ENCODE results near the gene EML4.

EML4 gene

DNA sequence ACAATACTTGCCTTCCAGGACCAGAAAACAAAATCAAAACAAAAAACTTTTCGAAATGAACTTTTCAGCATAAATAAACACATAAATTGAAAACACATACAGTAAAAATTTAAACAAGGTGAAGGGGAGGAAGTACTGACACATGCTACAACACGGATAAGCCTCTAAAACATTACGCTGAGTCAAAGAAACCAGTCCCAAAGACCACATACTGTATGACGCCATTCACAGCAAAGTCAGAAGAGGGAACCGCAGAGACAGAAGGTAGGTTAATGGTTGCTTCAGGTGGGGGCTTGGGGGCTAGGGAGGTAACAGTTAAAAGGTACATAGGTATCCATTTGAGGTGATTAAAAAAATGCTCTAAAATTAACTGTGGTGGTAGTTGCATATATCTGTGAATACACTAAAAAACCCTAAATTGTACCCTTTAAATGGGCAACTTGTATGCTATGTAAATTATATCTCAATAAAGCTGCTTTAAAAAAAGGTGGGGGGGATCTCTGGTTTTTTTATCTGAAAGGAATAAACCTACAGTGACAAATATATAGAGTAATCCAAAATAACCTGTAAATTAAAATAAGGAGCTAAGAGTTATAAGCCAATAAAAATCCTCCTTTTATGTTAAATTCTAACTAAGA, 184.8 kb downstream of the EML4 start:
- H3K9me3 ChIP-seq (ENCODE audit: control insufficient read depth in 2 of 2, low read length in 2 of 2): no peaks in the 10 kb centered on the region
- H3K4me1 ChIP-seq (ENCODE audit: control insufficient read depth, insufficient read depth, low read length): peaks cover 4% of the 10 kb centered on the region
- no peak overlapping the region for H3K4me3 ChIP-seq (ENCODE audit: low read length in 2 of 2)
- H3K27ac ChIP-seq (ENCODE audit: low read length): no peak overlapping the region
- peaks cover 6 to 9% of the 10 kb centered on the region in 2 donors for H3K36me3 ChIP-seq (ENCODE audit: control insufficient read depth in 2 of 2, insufficient read depth in 2 of 2, low read length in 2 of 2)
- H3K27me3 ChIP-seq (ENCODE audit: control insufficient read depth in 1 of 2, insufficient read depth in 2 of 2, low read length in 2 of 2): no peaks in the 10 kb centered on the region
- H3K9ac ChIP-seq (ENCODE audit: low read length in 2 of 2): no peak overlapping the region

DNA sequence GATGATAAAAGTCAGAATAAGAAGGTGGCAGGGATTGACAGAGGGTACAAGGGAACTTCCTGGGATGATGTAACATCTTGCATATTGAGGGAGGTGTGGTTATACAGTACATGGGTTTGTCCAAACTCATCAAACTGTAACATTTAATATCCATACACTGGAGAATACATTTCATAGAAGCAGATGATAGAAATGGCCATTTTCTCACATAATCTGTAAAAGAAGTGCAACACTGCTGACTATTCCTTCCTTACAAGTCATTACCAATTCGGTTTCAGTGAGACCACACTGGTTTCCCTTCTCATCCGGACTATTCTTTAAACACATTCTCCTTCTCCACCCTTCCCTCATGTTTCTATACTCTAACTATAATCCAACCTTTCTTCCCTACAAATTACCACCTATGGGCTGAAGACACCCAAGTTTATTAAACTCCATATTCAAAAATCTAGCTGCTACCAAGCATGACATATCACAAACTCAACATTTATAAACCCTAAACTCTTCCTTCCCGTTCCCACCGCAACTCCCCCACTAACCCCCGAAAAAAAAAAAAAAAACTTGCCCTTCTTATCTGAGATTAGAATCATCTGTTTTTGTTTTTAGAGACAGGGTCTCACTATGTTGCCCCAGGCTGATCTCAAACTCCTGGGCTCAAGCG, 190.3 kb downstream of the EML4 start:
- no peaks in the 10 kb centered on the region for H3K27me3 ChIP-seq (ENCODE audit: control insufficient read depth in 1 of 2, insufficient read depth in 2 of 2, low read length in 2 of 2)
- H3K4me1 ChIP-seq (ENCODE audit: control insufficient read depth, insufficient read depth, low read length): peaks cover 18% of the 10 kb centered on the region
- H3K36me3 ChIP-seq (ENCODE audit: control insufficient read depth in 2 of 2, insufficient read depth in 2 of 2, low read length in 2 of 2): no peaks in the 10 kb centered on the region
- H3K4me3 ChIP-seq (ENCODE audit: low read length in 2 of 2): peak overlapping the region; percentile 88 to 99
- no peak overlapping the region for H3K27ac ChIP-seq (ENCODE audit: low read length)
- no peaks in the 10 kb centered on the region for H3K9me3 ChIP-seq (ENCODE audit: control insufficient read depth in 2 of 2, low read length in 2 of 2)
- H3K9ac ChIP-seq (ENCODE audit: low read length in 2 of 2): peak overlapping the region; percentile 98

GRCh38 chr2:42359965-42360483, 190.9 kb downstream of the EML4 start:
- Histone ChIP-seq H3K27ac (ENCODE audit: low read length) (no peak overlapping the region), H3K9ac (ENCODE audit: low read length in 2 of 2) (peak overlapping the region; percentile 98), H3K27me3 (ENCODE audit: control insufficient read depth in 1 of 2, insufficient read depth in 2 of 2, low read length in 2 of 2) (no peaks in the 10 kb centered on the region), H3K4me1 (ENCODE audit: control insufficient read depth, insufficient read depth, low read length) (peaks cover 18% of the 10 kb centered on the region), H3K9me3 (ENCODE audit: control insufficient read depth in 2 of 2, low read length in 2 of 2) (no peaks in the 10 kb centered on the region), H3K4me3 (ENCODE audit: low read length in 2 of 2) (peak overlapping the region; percentile 88 to 99), H3K36me3 (ENCODE audit: control insufficient read depth in 2 of 2, insufficient read depth in 2 of 2, low read length in 2 of 2) (no peaks in the 10 kb centered on the region)

- Histone ChIP-seq H3K9me3 (ENCODE audit: control insufficient read depth in 2 of 2, low read length in 2 of 2) (no peaks in the 10 kb centered on the region), H3K27me3 (ENCODE audit: control insufficient read depth in 1 of 2, insufficient read depth in 2 of 2, low read length in 2 of 2) (no peaks in the 10 kb centered on the region), H3K27ac (ENCODE audit: low read length) (peak overlapping the region; percentile 92), H3K9ac (ENCODE audit: low read length in 2 of 2) (peak overlapping the region; percentile 98), H3K4me3 (ENCODE audit: low read length in 2 of 2) (peak overlapping the region; percentile 88 to 99), H3K36me3 (ENCODE audit: control insufficient read depth in 2 of 2, insufficient read depth in 2 of 2, low read length in 2 of 2) (no peaks in the 10 kb centered on the region), H3K4me1 (ENCODE audit: control insufficient read depth, insufficient read depth, low read length) (peaks cover 18% of the 10 kb centered on the region)
Observed at GRCh38 chr2:42360493-42360889, 191.3 kb downstream of the EML4 start.

DNA sequence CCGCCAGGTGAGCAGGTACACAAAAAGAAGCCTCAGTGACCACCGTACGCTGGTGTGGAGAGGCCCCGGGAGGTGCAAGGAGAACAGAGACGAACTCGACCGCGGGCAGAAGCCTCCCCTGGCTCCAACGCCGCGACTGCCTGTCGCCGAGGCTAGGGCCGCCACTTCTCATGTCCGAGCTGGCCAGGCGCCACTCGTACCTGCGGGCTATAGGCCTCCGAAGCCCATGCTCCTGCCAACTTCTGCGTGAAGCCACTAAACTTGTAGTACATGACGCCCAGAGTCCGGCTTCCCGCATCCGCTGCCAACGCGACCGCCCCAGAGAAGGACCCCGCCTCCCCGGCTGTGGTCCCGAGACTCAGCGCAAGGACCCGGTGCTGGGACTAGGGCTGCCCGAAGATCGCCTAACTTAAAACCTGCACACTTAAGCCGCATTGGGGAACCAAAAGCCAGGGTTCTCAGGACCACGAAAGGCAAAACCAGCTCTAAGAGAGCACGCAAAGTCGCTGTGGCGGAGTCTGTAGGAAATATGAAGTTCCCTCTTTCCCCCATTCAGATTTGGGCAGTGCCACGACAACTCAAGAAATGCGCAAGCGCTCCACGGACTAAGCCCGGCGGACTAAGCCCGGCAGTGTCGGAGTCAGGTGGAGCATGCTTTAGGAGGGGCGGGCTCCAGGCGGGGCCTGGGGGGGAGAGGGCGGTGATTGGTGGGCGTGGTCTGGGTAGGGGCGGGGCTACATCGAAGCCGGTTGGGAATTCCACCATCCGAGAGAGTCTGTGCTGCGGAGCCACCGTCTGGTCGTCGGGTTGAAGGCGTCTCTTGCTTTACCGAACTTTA, 192.0 kb downstream of the EML4 start, which contains the start of gene COX7A2L:
Gene COX7A2L, minus strand, starts transcription at position 328 of the 838 bp plus-strand sequence. Its CDS starts 56 bp downstream, at position 272.
- Histone ChIP-seq H3K9ac (ENCODE audit: low read length in 2 of 2) (peak within 1 kb of the TSS; percentile 98), H3K9me3 (ENCODE audit: control insufficient read depth in 2 of 2, low read length in 2 of 2) (no peaks in the 10 kb centered on the region), H3K36me3 (ENCODE audit: control insufficient read depth in 2 of 2, insufficient read depth in 2 of 2, low read length in 2 of 2) (no peaks in the 10 kb centered on the region), H3K4me3 (ENCODE audit: low read length in 2 of 2) (peak within 1 kb of the TSS; percentile 88 to 99), H3K27me3 (ENCODE audit: control insufficient read depth in 1 of 2, insufficient read depth in 2 of 2, low read length in 2 of 2) (no peaks in the 10 kb centered on the region), H3K27ac (ENCODE audit: low read length) (peak within 1 kb of the TSS; percentile 92), H3K4me1 (ENCODE audit: control insufficient read depth, insufficient read depth, low read length) (peaks cover 18% of the 10 kb centered on the region)

DNA sequence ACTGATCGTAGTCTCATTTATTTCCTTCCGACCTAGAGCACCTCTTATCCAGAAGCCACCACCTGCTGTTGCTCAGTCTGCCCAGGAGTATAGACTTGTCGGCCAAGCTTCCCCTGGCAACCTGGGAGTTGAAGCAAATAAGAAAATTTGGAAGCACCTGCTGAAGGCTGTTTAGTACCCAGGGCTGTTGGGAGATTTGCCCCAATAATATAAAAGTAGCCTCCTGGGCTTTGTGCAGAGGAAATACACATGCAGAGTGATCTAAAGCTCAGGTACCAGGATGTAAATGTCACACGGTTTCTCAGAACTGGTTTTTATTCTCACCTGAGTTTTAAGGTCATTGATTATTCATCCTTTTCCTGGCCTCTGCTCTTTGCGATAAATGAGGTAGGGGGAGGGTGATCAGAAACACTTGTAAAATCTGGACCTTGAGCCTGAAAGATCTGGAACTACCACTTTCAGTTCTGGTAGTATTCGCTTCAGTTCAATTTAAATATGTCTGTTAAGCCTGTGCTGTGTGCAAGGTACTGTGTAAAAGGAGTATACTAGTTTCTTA, 192.7 kb downstream of the EML4 start:
- H3K4me1 ChIP-seq (ENCODE audit: control insufficient read depth, insufficient read depth, low read length): peaks cover 18% of the 10 kb centered on the region

DNA sequence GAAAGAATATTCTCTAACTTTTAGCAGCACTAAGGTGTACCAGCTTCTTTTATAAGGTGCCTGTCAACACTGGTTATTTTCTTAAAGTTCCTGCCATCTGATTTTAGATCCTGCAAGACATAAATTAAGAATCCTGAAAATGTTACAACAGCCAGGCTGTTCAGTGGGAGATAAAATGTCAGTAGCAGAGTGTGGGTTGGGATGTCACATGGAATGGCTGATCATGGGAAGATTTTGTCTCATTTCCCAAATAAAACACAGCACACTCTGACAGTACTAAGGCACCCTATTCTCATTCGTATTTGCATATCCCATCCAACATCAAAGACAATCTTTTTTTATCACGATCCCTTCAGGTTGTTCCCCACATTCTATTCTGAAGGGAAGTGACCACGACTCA, 194.3 kb downstream of the EML4 start:
- H3K36me3 ChIP-seq (ENCODE audit: control insufficient read depth in 2 of 2, insufficient read depth in 2 of 2, low read length in 2 of 2): no peaks in the 10 kb centered on the region
- peaks cover 14% of the 10 kb centered on the region for H3K4me1 ChIP-seq (ENCODE audit: control insufficient read depth, insufficient read depth, low read length)
- no peak overlapping the region for H3K4me3 ChIP-seq (ENCODE audit: low read length in 2 of 2)
- H3K27ac ChIP-seq (ENCODE audit: low read length): no peak overlapping the region
- no peaks in the 10 kb centered on the region for H3K27me3 ChIP-seq (ENCODE audit: control insufficient read depth in 1 of 2, insufficient read depth in 2 of 2, low read length in 2 of 2)
- no peaks in the 10 kb centered on the region for H3K9me3 ChIP-seq (ENCODE audit: control insufficient read depth in 2 of 2, low read length in 2 of 2)
- H3K9ac ChIP-seq (ENCODE audit: low read length in 2 of 2): no peak overlapping the region

More for the DNA sequence above, 192.7 kb downstream of the EML4 start:
- Histone ChIP-seq H3K9ac (ENCODE audit: low read length in 2 of 2) (peak overlapping the region; percentile 75), H3K9me3 (ENCODE audit: control insufficient read depth in 2 of 2, low read length in 2 of 2) (no peaks in the 10 kb centered on the region), H3K36me3 (ENCODE audit: control insufficient read depth in 2 of 2, insufficient read depth in 2 of 2, low read length in 2 of 2) (no peaks in the 10 kb centered on the region), H3K4me3 (ENCODE audit: low read length in 2 of 2) (peak overlapping the region; percentile 71 to 99), H3K27ac (ENCODE audit: low read length) (peak overlapping the region; percentile 46), H3K27me3 (ENCODE audit: control insufficient read depth in 1 of 2, insufficient read depth in 2 of 2, low read length in 2 of 2) (no peaks in the 10 kb centered on the region)

DNA sequence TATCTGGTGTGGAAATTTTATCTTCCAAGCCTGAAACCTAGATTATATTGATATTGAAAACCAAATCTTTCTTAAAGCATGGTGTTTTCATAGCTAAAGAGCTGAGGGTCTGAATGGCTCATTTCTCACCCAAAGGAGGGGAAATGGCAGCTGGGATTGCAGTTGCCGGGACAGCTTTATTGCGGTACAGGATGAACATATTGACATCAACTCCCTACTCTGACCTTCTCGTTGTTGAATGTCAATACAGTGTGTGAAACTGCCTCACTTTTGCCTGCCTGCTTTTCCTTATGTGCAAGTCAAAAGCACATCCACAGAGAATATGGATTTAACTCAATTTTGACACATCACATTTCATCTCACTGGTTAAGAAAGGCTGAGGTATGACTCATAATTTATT, 195.5 kb downstream of the EML4 start:
- H3K9ac ChIP-seq (ENCODE audit: low read length in 2 of 2): no peak overlapping the region
- H3K27me3 ChIP-seq (ENCODE audit: control insufficient read depth in 1 of 2, insufficient read depth in 2 of 2, low read length in 2 of 2): no peaks in the 10 kb centered on the region
- no peak overlapping the region for H3K4me3 ChIP-seq (ENCODE audit: low read length in 2 of 2)
- no peak overlapping the region for H3K27ac ChIP-seq (ENCODE audit: low read length)
- no peaks in the 10 kb centered on the region for H3K36me3 ChIP-seq (ENCODE audit: control insufficient read depth in 2 of 2, insufficient read depth in 2 of 2, low read length in 2 of 2)
- peaks cover 7% of the 10 kb centered on the region for H3K4me1 ChIP-seq (ENCODE audit: control insufficient read depth, insufficient read depth, low read length)
- no peaks in the 10 kb centered on the region for H3K9me3 ChIP-seq (ENCODE audit: control insufficient read depth in 2 of 2, low read length in 2 of 2)

DNA sequence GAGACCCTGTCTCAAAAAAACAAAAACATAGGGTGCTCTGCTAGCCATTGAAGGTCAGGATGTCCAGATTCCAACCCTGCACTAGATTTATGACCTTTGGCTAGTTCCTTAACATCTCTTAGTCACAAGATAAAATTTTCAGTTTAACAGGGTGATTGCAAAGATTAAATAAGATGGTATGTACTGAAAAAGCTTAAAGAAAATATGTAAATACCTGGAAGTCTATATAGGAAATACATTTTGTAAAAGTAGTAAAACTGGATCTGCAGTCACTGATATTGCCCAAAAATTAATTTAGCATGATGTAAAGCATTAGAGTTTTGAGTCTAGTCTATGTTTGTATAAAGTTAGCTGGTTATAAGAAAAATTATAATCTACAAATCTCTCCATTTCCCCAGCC, 197.3 kb downstream of the EML4 start:
- Histone ChIP-seq H3K27ac (ENCODE audit: low read length) (no peak overlapping the region), H3K9me3 (ENCODE audit: control insufficient read depth in 2 of 2, low read length in 2 of 2) (no peaks in the 10 kb centered on the region), H3K9ac (ENCODE audit: low read length in 2 of 2) (no peak overlapping the region), H3K27me3 (ENCODE audit: control insufficient read depth in 1 of 2, insufficient read depth in 2 of 2, low read length in 2 of 2) (no peaks in the 10 kb centered on the region), H3K4me1 (ENCODE audit: control insufficient read depth, insufficient read depth, low read length) (no peaks in the 10 kb centered on the region), H3K4me3 (ENCODE audit: low read length in 2 of 2) (no peak overlapping the region), H3K36me3 (ENCODE audit: control insufficient read depth in 2 of 2, insufficient read depth in 2 of 2, low read length in 2 of 2) (no peaks in the 10 kb centered on the region)

DNA sequence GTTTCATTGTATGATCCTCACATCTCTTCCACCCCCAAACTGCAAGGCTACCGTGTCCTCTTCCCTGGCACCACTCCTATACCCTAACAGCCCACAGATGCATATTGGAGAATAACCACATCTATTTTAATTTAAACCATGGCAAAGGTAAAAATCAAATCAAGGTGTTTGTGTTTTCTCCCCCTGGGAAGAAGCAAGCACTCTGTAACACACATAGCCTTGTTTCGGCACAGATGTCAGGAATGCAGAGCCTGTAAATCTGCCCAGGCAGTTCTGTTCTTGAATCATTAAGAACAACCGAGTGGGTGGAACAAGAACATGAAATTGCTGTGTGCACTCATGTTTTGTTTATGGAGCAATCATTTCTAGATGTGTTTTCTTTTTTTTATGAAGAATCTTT, 198.7 kb downstream of the EML4 start:
- no peak overlapping the region for H3K27ac ChIP-seq (ENCODE audit: low read length)
- no peaks in the 10 kb centered on the region for H3K36me3 ChIP-seq (ENCODE audit: control insufficient read depth in 2 of 2, insufficient read depth in 2 of 2, low read length in 2 of 2)
- no peaks in the 10 kb centered on the region for H3K27me3 ChIP-seq (ENCODE audit: control insufficient read depth in 1 of 2, insufficient read depth in 2 of 2, low read length in 2 of 2)
- no peak overlapping the region for H3K4me3 ChIP-seq (ENCODE audit: low read length in 2 of 2)
- H3K9ac ChIP-seq (ENCODE audit: low read length in 2 of 2): no peak overlapping the region
- H3K4me1 ChIP-seq (ENCODE audit: control insufficient read depth, insufficient read depth, low read length): no peaks in the 10 kb centered on the region
- no peaks in the 10 kb centered on the region for H3K9me3 ChIP-seq (ENCODE audit: control insufficient read depth in 2 of 2, low read length in 2 of 2)

Data from stomach smooth muscle (tissue), 2 donors.